ENCODE data around the gene CBLN3.

- TF ChIP-seq POLR2AphosphoS5 (IDR thresholded peaks at IDR 0.05; ENCODE audit: borderline replicate concordance, low read depth, low read length) (no peak), EZH2 (IDR thresholded peaks at IDR 0.05) (no peak), FOXP2 (optimal IDR thresholded peaks at IDR 0.05; ENCODE audit: control extremely low read depth, extremely low read length, insufficient read depth) (no peak)
Measured at GRCh38 chr14:24408764-24409163, 20.7 kb downstream of the CBLN3 start.

All from SK-N-MC (cell line).